HG03139 (cell line): ENCODE results near the gene SFI1.

Experiments
- ATAC-seq: cut with Tn5 transposase; IDR thresholded peaks from one replicate; pipeline ENCODE4 v1.9.1; 2021; ENCODE audit not compliant: unreplicated experiment

Gene SFI1

GRCh38 chr22:31615491-31615860, 119.1 kb downstream of the SFI1 start:
- ATAC-seq: no peak

- ATAC-seq: no peak
Observed at GRCh38 chr22:31615940-31616314, 119.6 kb downstream of the SFI1 start.

- ATAC-seq: no peak
Observed at GRCh38 chr22:31616315-31616980, 120.1 kb downstream of the SFI1 start.

GRCh38 chr22:31618057-31618456, 121.7 kb downstream of the SFI1 start:
- ATAC-seq: no peak

- ATAC-seq: no peak
Observed at GRCh38 chr22:31618471-31619176, 122.3 kb downstream of the SFI1 start.

GRCh38 chr22:31619611-31620300, 123.4 kb downstream of the SFI1 start:
- ATAC-seq: no peak

GRCh38 chr22:31620756-31621480, 124.6 kb downstream of the SFI1 start:
- ATAC-seq: no peak

GRCh38 chr22:31621507-31622124, 125.3 kb downstream of the SFI1 start:
- ATAC-seq: no peak

GRCh38 chr22:31622980-31623379, 126.6 kb downstream of the SFI1 start:
- no peak for ATAC-seq

GRCh38 chr22:31623592-31624304, 127.4 kb downstream of the SFI1 start:
- no peak for ATAC-seq

- ATAC-seq: no peak
Observed at GRCh38 chr22:31625257-31625640, 128.9 kb downstream of the SFI1 start.

- ATAC-seq: no peak
Observed at GRCh38 chr22:31625661-31626426, 129.5 kb downstream of the SFI1 start.

GRCh38 chr22:31626427-31627150, 130.3 kb downstream of the SFI1 start:
- ATAC-seq: no peak

GRCh38 chr22:31627223-31627731, 130.9 kb downstream of the SFI1 start:
- no peak for ATAC-seq

GRCh38 chr22:31628362-31628761, 132.0 kb downstream of the SFI1 start:
- ATAC-seq: no peak

- ATAC-seq: no peak
Observed at GRCh38 chr22:31628969-31629708, 132.8 kb downstream of the SFI1 start.

GRCh38 chr22:31629741-31630184, 133.4 kb downstream of the SFI1 start:
- ATAC-seq: no peak
